GM12878 (cell line): ENCODE results near the gene C1orf53. TPM values are rescaled to one million over a fixed set of nuclear protein-coding genes. Genes with fewer than 3 reads are reported as not detected.

Experiments used
- BHLHE40 ChIP-seq, 2 experiments: fragments of 450-650 bp in 1 of 2; IDR thresholded peaks; 2 replicates each; pipeline ENCODE4 v1.6.1; 2011 to 2017; ENCODE audit warnings: low read depth in 2 of 2, borderline replicate concordance in 1 of 2, improper control_type of control experiment in 1 of 2, low read length in 1 of 2, mild to moderate bottlenecking in 1 of 2
- DPF2 ChIP-seq: fragments of 450-650 bp; IDR thresholded peaks from 2 replicates; pipeline ENCODE4 v1.6.1; 2017; ENCODE audit warnings: mild to moderate bottlenecking
- FOS ChIP-seq: IDR thresholded peaks from 3 replicates; pipeline ENCODE4 v1.6.1; 2011; ENCODE audit warnings: borderline replicate concordance; ENCODE audit not compliant: insufficient read length; ENCODE audit errors: extremely low read depth
- GABPA ChIP-seq: IDR thresholded peaks from 2 replicates; pipeline ENCODE4 v1.6.1; 2014; ENCODE audit warnings: antibody characterized with exemption, low read depth, mild to moderate bottlenecking, inconsistent platforms
- IRF4 ChIP-seq: IDR thresholded peaks from 2 replicates; pipeline ENCODE4 v1.6.1; 2011; ENCODE audit warnings: low read depth, low read length
- JUND ChIP-seq: IDR thresholded peaks from 2 replicates; pipeline ENCODE4 v1.6.1; 2012; ENCODE audit warnings: low read depth, mild to moderate bottlenecking, low read length, improper control_type of control experiment, moderate library complexity
- MYB ChIP-seq: fragments of 150-350 bp; IDR thresholded peaks from 2 replicates; pipeline ENCODE4 v1.6.1; 2014; ENCODE audit warnings: mild to moderate bottlenecking, low read depth, low read length, borderline replicate concordance
- PBX3 ChIP-seq: IDR thresholded peaks from 2 replicates; pipeline ENCODE4 v1.6.1; 2011; ENCODE audit warnings: mild to moderate bottlenecking, low read depth, low read length, moderate library complexity; ENCODE audit not compliant: insufficient replicate concordance
- RELA ChIP-seq: fragments of 450-650 bp; IDR thresholded peaks from 2 replicates; pipeline ENCODE4 v1.8.0; 2014; ENCODE audit warnings: borderline replicate concordance; ENCODE audit not compliant: partially characterized antibody
- polyA plus RNA-seq, 11 experiments: library from polyadenylated mRNA; depleted of rRNA in 4 of 11; unstranded in 6 of 11; stranded (reverse) in 5 of 11; fragments of >200 nt; fragmentation: Nextera tagmentation in 4 of 11; fragmentation: Illumina TruSeq in 1 of 11; extraction: Ambion mirVana in 4 of 11; extraction: Trizol in 1 of 11; gene quantifications; 1 replicate in 1 of 11; 2 replicates in 10 of 11; pipeline versions ENCODE4 v1.2.1 to v1.2.3, GENCODE V29; 2011 to 2016; ENCODE audit warnings: inconsistent platforms in 2 of 11, missing spikeins in 2 of 11, low read depth in 1 of 11
- total RNA-seq, 4 experiments: library from RNA; depleted of rRNA in 3 of 4; stranded (reverse); fragments of >200 nt in 3 of 4; fragmentation: Illumina TruSeq in 1 of 4; extraction: Trizol in 1 of 4; gene quantifications; 2 replicates each; pipeline versions ENCODE4 v1.2.1 to v1.2.3, GENCODE V29; 2013 to 2021
- TF ChIP-seq, protein P1 (sequence below): IDR thresholded peaks from 2 replicates; pipeline ENCODE4 v1.6.1; 2012; ENCODE audit warnings: low read length, inconsistent platforms
- TF ChIP-seq, protein P2 (sequence below): fragments of 450-650 bp; formaldehyde crosslinking; IDR thresholded peaks from 2 replicates; pipeline ENCODE4 v1.4.0; 2020; ENCODE audit warnings: mild to moderate bottlenecking, moderate library complexity
- TF ChIP-seq, protein P3 (sequence below): fragments of 450-650 bp; IDR thresholded peaks from 2 replicates; pipeline ENCODE4 v1.6.1; 2017; ENCODE audit warnings: antibody characterized with exemption, mild to moderate bottlenecking, moderate library complexity
- TF ChIP-seq, protein P4 (sequence below): fragments of 150-350 bp; IDR thresholded peaks from 2 replicates; pipeline ENCODE4 v1.6.1; 2014; ENCODE audit warnings: mild to moderate bottlenecking, low read depth, low read length

C1orf53 gene
- total and polyA plus RNA-seq, 10 of the 15 experiments (the other 5 are each of a cell fraction or from before 2014, with no cell fraction given), result 0.31 to 5.4 (median 0.59) TPM

- TF ChIP-seq PBX3, result no peak
- no peak for TF ChIP-seq FOS
- TF ChIP-seq, protein P1, sequence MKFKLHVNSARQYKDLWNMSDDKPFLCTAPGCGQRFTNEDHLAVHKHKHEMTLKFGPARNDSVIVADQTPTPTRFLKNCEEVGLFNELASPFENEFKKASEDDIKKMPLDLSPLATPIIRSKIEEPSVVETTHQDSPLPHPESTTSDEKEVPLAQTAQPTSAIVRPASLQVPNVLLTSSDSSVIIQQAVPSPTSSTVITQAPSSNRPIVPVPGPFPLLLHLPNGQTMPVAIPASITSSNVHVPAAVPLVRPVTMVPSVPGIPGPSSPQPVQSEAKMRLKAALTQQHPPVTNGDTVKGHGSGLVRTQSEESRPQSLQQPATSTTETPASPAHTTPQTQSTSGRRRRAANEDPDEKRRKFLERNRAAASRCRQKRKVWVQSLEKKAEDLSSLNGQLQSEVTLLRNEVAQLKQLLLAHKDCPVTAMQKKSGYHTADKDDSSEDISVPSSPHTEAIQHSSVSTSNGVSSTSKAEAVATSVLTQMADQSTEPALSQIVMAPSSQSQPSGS, result no peak
- TF ChIP-seq, protein P2, sequence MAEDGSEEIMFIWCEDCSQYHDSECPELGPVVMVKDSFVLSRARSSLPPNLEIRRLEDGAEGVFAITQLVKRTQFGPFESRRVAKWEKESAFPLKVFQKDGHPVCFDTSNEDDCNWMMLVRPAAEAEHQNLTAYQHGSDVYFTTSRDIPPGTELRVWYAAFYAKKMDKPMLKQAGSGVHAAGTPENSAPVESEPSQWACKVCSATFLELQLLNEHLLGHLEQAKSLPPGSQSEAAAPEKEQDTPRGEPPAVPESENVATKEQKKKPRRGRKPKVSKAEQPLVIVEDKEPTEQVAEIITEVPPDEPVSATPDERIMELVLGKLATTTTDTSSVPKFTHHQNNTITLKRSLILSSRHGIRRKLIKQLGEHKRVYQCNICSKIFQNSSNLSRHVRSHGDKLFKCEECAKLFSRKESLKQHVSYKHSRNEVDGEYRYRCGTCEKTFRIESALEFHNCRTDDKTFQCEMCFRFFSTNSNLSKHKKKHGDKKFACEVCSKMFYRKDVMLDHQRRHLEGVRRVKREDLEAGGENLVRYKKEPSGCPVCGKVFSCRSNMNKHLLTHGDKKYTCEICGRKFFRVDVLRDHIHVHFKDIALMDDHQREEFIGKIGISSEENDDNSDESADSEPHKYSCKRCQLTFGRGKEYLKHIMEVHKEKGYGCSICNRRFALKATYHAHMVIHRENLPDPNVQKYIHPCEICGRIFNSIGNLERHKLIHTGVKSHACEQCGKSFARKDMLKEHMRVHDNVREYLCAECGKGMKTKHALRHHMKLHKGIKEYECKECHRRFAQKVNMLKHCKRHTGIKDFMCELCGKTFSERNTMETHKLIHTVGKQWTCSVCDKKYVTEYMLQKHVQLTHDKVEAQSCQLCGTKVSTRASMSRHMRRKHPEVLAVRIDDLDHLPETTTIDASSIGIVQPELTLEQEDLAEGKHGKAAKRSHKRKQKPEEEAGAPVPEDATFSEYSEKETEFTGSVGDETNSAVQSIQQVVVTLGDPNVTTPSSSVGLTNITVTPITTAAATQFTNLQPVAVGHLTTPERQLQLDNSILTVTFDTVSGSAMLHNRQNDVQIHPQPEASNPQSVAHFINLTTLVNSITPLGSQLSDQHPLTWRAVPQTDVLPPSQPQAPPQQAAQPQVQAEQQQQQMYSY (CRISPR knock-in tag), result no peak
- no peak for TF ChIP-seq DPF2
- no peak for TF ChIP-seq GABPA
- no peak for TF ChIP-seq BHLHE40 (IDR thresholded peaks at IDR 0.05; ENCODE audit: borderline replicate concordance in 1 of 2, low read depth in 2 of 2, low read length in 1 of 2)
- no peak for TF ChIP-seq MYB
- TF ChIP-seq, protein P3, sequence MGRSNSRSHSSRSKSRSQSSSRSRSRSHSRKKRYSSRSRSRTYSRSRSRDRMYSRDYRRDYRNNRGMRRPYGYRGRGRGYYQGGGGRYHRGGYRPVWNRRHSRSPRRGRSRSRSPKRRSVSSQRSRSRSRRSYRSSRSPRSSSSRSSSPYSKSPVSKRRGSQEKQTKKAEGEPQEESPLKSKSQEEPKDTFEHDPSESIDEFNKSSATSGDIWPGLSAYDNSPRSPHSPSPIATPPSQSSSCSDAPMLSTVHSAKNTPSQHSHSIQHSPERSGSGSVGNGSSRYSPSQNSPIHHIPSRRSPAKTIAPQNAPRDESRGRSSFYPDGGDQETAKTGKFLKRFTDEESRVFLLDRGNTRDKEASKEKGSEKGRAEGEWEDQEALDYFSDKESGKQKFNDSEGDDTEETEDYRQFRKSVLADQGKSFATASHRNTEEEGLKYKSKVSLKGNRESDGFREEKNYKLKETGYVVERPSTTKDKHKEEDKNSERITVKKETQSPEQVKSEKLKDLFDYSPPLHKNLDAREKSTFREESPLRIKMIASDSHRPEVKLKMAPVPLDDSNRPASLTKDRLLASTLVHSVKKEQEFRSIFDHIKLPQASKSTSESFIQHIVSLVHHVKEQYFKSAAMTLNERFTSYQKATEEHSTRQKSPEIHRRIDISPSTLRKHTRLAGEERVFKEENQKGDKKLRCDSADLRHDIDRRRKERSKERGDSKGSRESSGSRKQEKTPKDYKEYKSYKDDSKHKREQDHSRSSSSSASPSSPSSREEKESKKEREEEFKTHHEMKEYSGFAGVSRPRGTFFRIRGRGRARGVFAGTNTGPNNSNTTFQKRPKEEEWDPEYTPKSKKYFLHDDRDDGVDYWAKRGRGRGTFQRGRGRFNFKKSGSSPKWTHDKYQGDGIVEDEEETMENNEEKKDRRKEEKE, result no peak
- TF ChIP-seq, protein P4, sequence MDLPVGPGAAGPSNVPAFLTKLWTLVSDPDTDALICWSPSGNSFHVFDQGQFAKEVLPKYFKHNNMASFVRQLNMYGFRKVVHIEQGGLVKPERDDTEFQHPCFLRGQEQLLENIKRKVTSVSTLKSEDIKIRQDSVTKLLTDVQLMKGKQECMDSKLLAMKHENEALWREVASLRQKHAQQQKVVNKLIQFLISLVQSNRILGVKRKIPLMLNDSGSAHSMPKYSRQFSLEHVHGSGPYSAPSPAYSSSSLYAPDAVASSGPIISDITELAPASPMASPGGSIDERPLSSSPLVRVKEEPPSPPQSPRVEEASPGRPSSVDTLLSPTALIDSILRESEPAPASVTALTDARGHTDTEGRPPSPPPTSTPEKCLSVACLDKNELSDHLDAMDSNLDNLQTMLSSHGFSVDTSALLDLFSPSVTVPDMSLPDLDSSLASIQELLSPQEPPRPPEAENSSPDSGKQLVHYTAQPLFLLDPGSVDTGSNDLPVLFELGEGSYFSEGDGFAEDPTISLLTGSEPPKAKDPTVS, result no peak
- TF ChIP-seq IRF4, result no peak
- no peak for TF ChIP-seq JUND
- no peak for TF ChIP-seq RELA
- TF ChIP-seq, all 136 proteins: peak for 0
These were observed 6.1 kb upstream of the C1orf53 start (continued) for GRCh38 chr1:197896301-197896700.
